GM12878 (cell line): Measurements from ENCODE around the gene RBAK. TPM values are rescaled to one million over a fixed set of nuclear protein-coding genes. Genes with fewer than 3 reads are reported as not detected.

Source experiments
- BACH1 ChIP-seq: fragments of 450-650 bp; IDR thresholded peaks from 2 replicates; pipeline ENCODE4 v1.6.1; 2017; ENCODE audit warnings: mild to moderate bottlenecking, borderline replicate concordance
- BCLAF1 ChIP-seq: fragments of 450-650 bp; IDR thresholded peaks from 2 replicates; pipeline ENCODE4 v1.6.1; 2017; ENCODE audit warnings: antibody characterized with exemption, mild to moderate bottlenecking, moderate library complexity
- E2F8 ChIP-seq: fragments of 450-650 bp; IDR thresholded peaks from 2 replicates; pipeline ENCODE4 v1.6.1; 2018; ENCODE audit warnings: mild to moderate bottlenecking, low read depth, moderate library complexity; ENCODE audit not compliant: partially characterized antibody
- EED ChIP-seq: sonication (generic); IDR thresholded peaks from 2 replicates; pipeline ENCODE4 v1.6.1; 2016; ENCODE audit warnings: antibody characterized with exemption, low read depth
- HCFC1 ChIP-seq: fragments of 150-350 bp; IDR thresholded peaks from 2 replicates; pipeline ENCODE4 v1.6.1; 2014; ENCODE audit warnings: low read length
- HDAC6 ChIP-seq: fragments of 200-600 bp; sonication (generic); IDR thresholded peaks from one replicate; pipeline ENCODE4 v1.8.0; 2017; ENCODE audit warnings: antibody characterized with exemption; ENCODE audit not compliant: unreplicated experiment
- HDGF ChIP-seq: fragments of 450-650 bp; IDR thresholded peaks from 2 replicates; pipeline ENCODE4 v1.6.1; 2016; ENCODE audit warnings: antibody characterized with exemption
- IRF4 ChIP-seq: IDR thresholded peaks from 2 replicates; pipeline ENCODE4 v1.6.1; 2011; ENCODE audit warnings: low read depth, low read length
- LARP7 ChIP-seq: fragments of 450-650 bp; IDR thresholded peaks from 2 replicates; pipeline ENCODE4 v1.6.1; 2017; ENCODE audit warnings: mild to moderate bottlenecking
- MAX ChIP-seq: IDR thresholded peaks from 2 replicates; pipeline ENCODE4 v1.6.1; 2012; ENCODE audit warnings: low read depth, low read length, improper control_type of control experiment
- NR2C1 ChIP-seq: fragments of 450-650 bp; IDR thresholded peaks from 2 replicates; pipeline ENCODE4 v1.6.1; 2017; ENCODE audit warnings: antibody characterized with exemption, mild to moderate bottlenecking, moderate library complexity
- PAX5 ChIP-seq: IDR thresholded peaks from 2 replicates; pipeline ENCODE4 v1.6.1; 2011; ENCODE audit warnings: low read depth, low read length, borderline replicate concordance
- RAD51 ChIP-seq: fragments of 450-650 bp; IDR thresholded peaks from 2 replicates; pipeline ENCODE4 v1.6.1; 2016; ENCODE audit warnings: moderate library complexity, mild to moderate bottlenecking, inconsistent platforms
- REST ChIP-seq: IDR thresholded peaks from 2 replicates; pipeline ENCODE4 v1.6.1; 2012; ENCODE audit warnings: mild to moderate bottlenecking, low read depth, low read length
- SIX5 ChIP-seq: IDR thresholded peaks from 2 replicates; pipeline ENCODE4 v1.6.1; 2011; ENCODE audit warnings: mild to moderate bottlenecking, low read depth, low read length, moderate library complexity; ENCODE audit not compliant: severe bottlenecking
- SMAD5 ChIP-seq: IDR thresholded peaks from 2 replicates; pipeline ENCODE4 v1.6.1; 2016; ENCODE audit warnings: antibody characterized with exemption, low read depth
- SRF ChIP-seq, 2 experiments: IDR thresholded peaks; 2 replicates each; pipeline ENCODE4 v1.6.1; 2011; ENCODE audit warnings: low read depth in 2 of 2, low read length in 2 of 2, mild to moderate bottlenecking in 1 of 2, moderate library complexity in 1 of 2
- USF1 ChIP-seq: IDR thresholded peaks from 2 replicates; pipeline ENCODE4 v1.6.1; 2011; ENCODE audit warnings: borderline replicate concordance, low read depth, mild to moderate bottlenecking, moderate library complexity, mixed read lengths, low read length; ENCODE audit not compliant: insufficient read depth; ENCODE audit errors: extremely low read length
- WRNIP1 ChIP-seq: IDR thresholded peaks from 2 replicates; pipeline ENCODE4 v1.6.1; 2011; ENCODE audit warnings: low read depth, low read length, improper control_type of control experiment, borderline replicate concordance
- polyA plus RNA-seq, 11 experiments: library from polyadenylated mRNA; depleted of rRNA in 4 of 11; unstranded in 6 of 11; stranded (reverse) in 5 of 11; fragments of >200 nt; fragmentation: Nextera tagmentation in 4 of 11; fragmentation: Illumina TruSeq in 1 of 11; extraction: Ambion mirVana in 4 of 11; extraction: Trizol in 1 of 11; gene quantifications; 1 replicate in 1 of 11; 2 replicates in 10 of 11; pipeline versions ENCODE4 v1.2.1 to v1.2.3, GENCODE V29; 2011 to 2016; ENCODE audit warnings: inconsistent platforms in 2 of 11, missing spikeins in 2 of 11, low read depth in 1 of 11
- total RNA-seq, 4 experiments: library from RNA; depleted of rRNA in 3 of 4; stranded (reverse); fragments of >200 nt in 3 of 4; fragmentation: Illumina TruSeq in 1 of 4; extraction: Trizol in 1 of 4; gene quantifications; 2 replicates each; pipeline versions ENCODE4 v1.2.1 to v1.2.3, GENCODE V29; 2013 to 2021

The RBAK gene
- total and polyA plus RNA-seq, 10 of the 15 experiments (the other 5 are each of a cell fraction or from before 2014, with no cell fraction given) = 1.9 to 10.2 (median 5.9) TPM

- TF ChIP-seq REST (no peak), BACH1 (0 out of 2 replicates have a peak, but pooled peaks have one; percentile 34), EED (no peak), HDGF (0 out of 2 replicates have a peak, but pooled peaks have one; percentile 44), E2F8 (no peak), MAX (peak; percentile 47; the same call in 1 of the 2 replicates), USF1 (no peak), WRNIP1 (no peak), HDAC6 (no peak), IRF4 (no peak), LARP7 (peak; percentile 93), NR2C1 (peak; percentile 82), PAX5 (no peak), RAD51 (no peak), SIX5 (peak; percentile 50), BCLAF1 (no peak), HCFC1 (peak; percentile 65), SRF (IDR thresholded peaks at IDR 0.05; ENCODE audit: low read depth in 2 of 2, low read length in 2 of 2) (no peak), SMAD5 (no peak; the same call in 1 of the 2 replicates)
Observed at GRCh38 chr7:5045558-5046396, at the start of gene RBAK (continued).
